HUES6 (cell line): ENCODE data around the gene RECQL5.

ENCODE experiments used
- H3K27ac ChIP-seq: 2 replicates; pipeline ENCODE4 v1.7.0; 2013; ENCODE audit warnings: low read depth, mild to moderate bottlenecking, low read length, inconsistent platforms
- H3K27me3 ChIP-seq: 2 replicates; pipeline ENCODE4 v1.6.1; 2013; ENCODE audit warnings: low read length; ENCODE audit not compliant: control insufficient read depth, insufficient read depth
- H3K36me3 ChIP-seq: 2 replicates; pipeline ENCODE4 v1.6.1; 2013; ENCODE audit warnings: low read length; ENCODE audit not compliant: control insufficient read depth, insufficient read depth
- H3K4me1 ChIP-seq: 2 replicates; pipeline ENCODE4 v1.6.1; 2013; ENCODE audit warnings: low read length; ENCODE audit not compliant: control insufficient read depth, insufficient read depth
- H3K4me3 ChIP-seq: 2 replicates; pipeline ENCODE4 v1.5.1; 2013; ENCODE audit warnings: low read depth, low read length
- H3K9ac ChIP-seq: one replicate; pipeline ENCODE4 v1.6.1; 2013; ENCODE audit warnings: mild to moderate bottlenecking, low read length
- H3K9me3 ChIP-seq: 2 replicates; pipeline ENCODE4 v1.6.1; 2013; ENCODE audit warnings: low read depth, low read length; ENCODE audit not compliant: control insufficient read depth, insufficient read depth

The RECQL5 gene

GRCh38 chr17:75624021-75624420, 42.9 kb downstream of the RECQL5 start:
- Histone ChIP-seq H3K27ac (no peak overlapping the region), H3K36me3 (peaks cover 22% of the 10 kb centered on the region), H3K27me3 (no peaks in the 10 kb centered on the region), H3K9ac (no peak overlapping the region), H3K4me3 (no peak overlapping the region), H3K4me1 (no peaks in the 10 kb centered on the region), H3K9me3 (no peaks in the 10 kb centered on the region)

GRCh38 chr17:75623386-75623785, 43.6 kb downstream of the RECQL5 start:
- Histone ChIP-seq H3K27ac (no peak overlapping the region), H3K4me3 (no peak overlapping the region), H3K9me3 (no peaks in the 10 kb centered on the region), H3K9ac (no peak overlapping the region), H3K4me1 (no peaks in the 10 kb centered on the region), H3K36me3 (peaks cover 22% of the 10 kb centered on the region), H3K27me3 (no peaks in the 10 kb centered on the region)

DNA sequence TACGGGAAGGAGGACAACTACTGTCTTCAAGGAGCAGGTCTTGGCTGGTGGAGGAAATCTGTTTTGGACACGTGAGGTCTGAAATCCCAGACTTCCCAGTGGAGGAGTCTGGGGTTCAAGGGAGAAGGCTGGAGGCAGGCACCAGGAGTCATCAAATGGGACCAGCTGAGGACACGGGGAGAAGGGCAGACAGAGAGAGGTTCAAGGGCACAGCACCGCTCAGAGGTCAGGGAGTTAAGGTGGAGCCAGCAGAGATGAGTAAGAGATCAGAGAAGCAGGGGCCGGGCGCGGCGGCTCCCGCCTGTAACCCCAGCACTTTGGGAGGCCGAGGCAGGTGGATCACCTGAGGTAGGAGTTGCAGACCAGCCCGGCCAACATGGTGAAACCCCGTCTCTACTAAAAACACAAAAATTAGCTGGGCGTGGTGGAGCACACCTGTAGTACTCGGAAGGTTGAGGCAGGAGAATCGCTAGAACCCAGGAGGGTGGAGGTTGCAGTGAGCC, 44.1 kb downstream of the RECQL5 start:
- no peaks in the 10 kb centered on the region for H3K4me1 ChIP-seq
- no peak overlapping the region for H3K4me3 ChIP-seq
- H3K36me3 ChIP-seq = peaks cover 17% of the 10 kb centered on the region
- no peak overlapping the region for H3K27ac ChIP-seq
- no peak overlapping the region for H3K9ac ChIP-seq
- no peaks in the 10 kb centered on the region for H3K9me3 ChIP-seq
- H3K27me3 ChIP-seq = no peaks in the 10 kb centered on the region

DNA sequence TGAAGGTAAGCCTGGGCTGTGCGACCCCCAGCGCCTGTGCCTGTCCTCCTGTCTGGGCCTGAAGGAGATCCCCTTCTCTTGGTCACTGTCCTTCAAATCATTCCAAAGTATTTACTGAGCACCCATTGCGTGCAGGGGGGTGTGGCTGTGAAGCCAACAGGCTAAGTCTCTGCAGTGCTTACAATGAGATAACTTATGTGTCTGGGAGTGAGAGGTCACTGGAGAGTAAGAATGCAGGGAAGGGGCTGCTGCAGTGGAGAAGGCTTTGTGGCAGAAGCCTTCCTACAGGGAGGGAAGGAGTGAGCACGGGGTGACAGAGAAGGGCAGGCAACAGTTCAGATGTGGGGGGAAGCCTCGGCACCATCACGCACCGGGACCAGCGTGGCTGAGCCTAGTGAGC, 44.9 kb downstream of the RECQL5 start:
- Histone ChIP-seq H3K9me3 (no peaks in the 10 kb centered on the region), H3K9ac (no peak overlapping the region)

DNA sequence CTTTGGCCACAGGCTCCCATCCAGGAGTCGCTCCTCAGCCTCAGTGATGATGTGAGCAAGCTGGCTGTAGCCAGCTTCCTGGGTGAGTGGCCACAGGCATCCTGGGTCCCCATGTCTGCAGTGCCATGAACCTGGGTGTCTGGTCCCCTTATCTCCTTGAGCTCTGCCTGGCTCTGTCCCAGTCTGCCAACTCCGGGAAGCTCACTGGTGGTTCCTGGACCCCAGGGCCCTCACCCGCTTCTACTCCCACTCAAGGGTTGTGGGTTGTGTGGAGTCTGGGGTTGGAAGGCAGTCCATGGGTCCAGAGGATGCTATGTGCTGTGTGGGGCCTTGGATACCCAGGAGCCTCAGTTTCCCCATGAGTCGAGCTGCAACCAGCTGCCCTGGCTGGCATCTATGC, 45.5 kb downstream of the RECQL5 start:
- H3K4me1 ChIP-seq = no peaks in the 10 kb centered on the region
- peaks cover 8% of the 10 kb centered on the region; the same call in 1 of the 2 replicates for H3K36me3 ChIP-seq
- no peaks in the 10 kb centered on the region for H3K27me3 ChIP-seq

More for the DNA sequence above, 44.9 kb downstream of the RECQL5 start:
- Histone ChIP-seq H3K27ac (no peak overlapping the region), H3K36me3 (peaks cover 13% of the 10 kb centered on the region; the same call in 1 of the 2 replicates), H3K27me3 (no peaks in the 10 kb centered on the region), H3K4me3 (no peak overlapping the region), H3K4me1 (no peaks in the 10 kb centered on the region)

GRCh38 chr17:75619506-75620431, 47.2 kb downstream of the RECQL5 start:
- Histone ChIP-seq H3K27ac (no peak overlapping the region), H3K9ac (no peak overlapping the region)

More for the DNA sequence above, 45.5 kb downstream of the RECQL5 start:
- Histone ChIP-seq H3K27ac (no peak overlapping the region), H3K4me3 (no peak overlapping the region), H3K9me3 (no peaks in the 10 kb centered on the region), H3K9ac (no peak overlapping the region)

GRCh38 chr17:75617675-75618074, 49.3 kb downstream of the RECQL5 start:
- Histone ChIP-seq H3K27me3 (no peaks in the 10 kb centered on the region), H3K9ac (no peak overlapping the region), H3K36me3 (no peaks in the 10 kb centered on the region; the same call in 1 of the 2 replicates), H3K4me1 (no peaks in the 10 kb centered on the region), H3K4me3 (no peak overlapping the region), H3K27ac (no peak overlapping the region), H3K9me3 (no peaks in the 10 kb centered on the region)

More at GRCh38 chr17:75619506-75620431, 47.2 kb downstream of the RECQL5 start:
- no peaks in the 10 kb centered on the region for H3K27me3 ChIP-seq
- H3K4me1 ChIP-seq = no peaks in the 10 kb centered on the region
- no peaks in the 10 kb centered on the region; the same call in 1 of the 2 replicates for H3K36me3 ChIP-seq
- no peaks in the 10 kb centered on the region for H3K9me3 ChIP-seq
- no peak overlapping the region for H3K4me3 ChIP-seq

DNA sequence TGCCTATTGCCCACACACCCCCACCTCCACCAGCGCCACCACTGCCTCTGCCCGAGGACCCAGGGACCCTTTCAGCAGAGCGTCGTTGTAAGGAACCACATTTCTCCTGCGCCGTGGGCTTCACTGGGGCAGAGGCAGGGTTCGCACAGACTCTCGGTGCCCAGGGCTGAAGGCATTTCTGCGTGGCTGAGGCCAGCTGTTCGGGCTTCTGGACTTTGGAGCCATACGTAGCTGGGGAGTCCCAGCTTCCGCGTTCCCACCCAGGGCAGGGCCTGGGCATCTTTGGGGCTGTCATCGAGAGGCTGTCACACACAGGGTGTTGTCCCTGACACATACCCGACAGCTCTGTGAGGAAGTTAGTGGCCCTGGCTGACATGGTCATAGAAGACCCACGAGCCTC, 49.7 kb downstream of the RECQL5 start:
- Histone ChIP-seq H3K27ac (no peak overlapping the region), H3K9me3 (no peaks in the 10 kb centered on the region), H3K4me3 (no peak overlapping the region), H3K4me1 (no peaks in the 10 kb centered on the region), H3K9ac (no peak overlapping the region), H3K27me3 (no peaks in the 10 kb centered on the region), H3K36me3 (no peaks in the 10 kb centered on the region; the same call in 1 of the 2 replicates)

DNA sequence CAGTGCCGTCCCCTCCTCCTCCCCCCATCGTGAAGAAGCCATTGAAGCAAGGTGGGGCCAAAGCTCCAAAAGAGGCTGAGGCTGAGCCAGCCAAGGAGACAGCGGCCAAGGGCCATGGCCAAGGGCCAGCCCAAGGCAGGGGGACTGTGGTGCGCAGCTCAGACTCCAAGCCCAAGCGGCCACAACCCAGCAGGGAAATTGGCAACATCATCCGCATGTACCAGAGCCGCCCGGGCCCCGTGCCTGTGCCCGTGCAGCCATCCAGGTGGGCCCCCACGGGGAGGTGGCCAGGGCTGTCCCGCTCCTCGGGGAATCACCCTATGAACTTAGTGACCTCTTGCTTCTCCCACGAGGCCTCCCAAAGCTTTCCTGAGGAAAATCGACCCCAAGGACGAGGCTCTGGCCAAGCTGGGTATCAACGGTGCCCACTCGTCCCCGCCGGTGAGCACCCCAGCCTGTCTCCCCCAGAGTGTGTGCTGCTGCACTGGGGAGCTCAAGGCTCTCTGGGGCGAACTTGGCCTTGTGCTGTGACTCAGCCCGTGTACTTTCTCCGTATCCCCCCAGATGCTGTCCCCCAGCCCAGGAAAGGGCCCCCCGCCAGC, 50.3 kb downstream of the RECQL5 start:
- no peaks in the 10 kb centered on the region for H3K9me3 ChIP-seq
- H3K36me3 ChIP-seq = no peaks in the 10 kb centered on the region; the same call in 1 of the 2 replicates
- H3K27ac ChIP-seq = no peak overlapping the region
- H3K27me3 ChIP-seq = no peaks in the 10 kb centered on the region
- no peaks in the 10 kb centered on the region for H3K4me1 ChIP-seq
- H3K9ac ChIP-seq = no peak overlapping the region
- H3K4me3 ChIP-seq = no peak overlapping the region

- Histone ChIP-seq H3K4me1 (no peaks in the 10 kb centered on the region), H3K27ac (no peak overlapping the region), H3K36me3 (no peaks in the 10 kb centered on the region; the same call in 1 of the 2 replicates), H3K4me3 (no peak overlapping the region), H3K9ac (no peak overlapping the region), H3K27me3 (no peaks in the 10 kb centered on the region), H3K9me3 (no peaks in the 10 kb centered on the region)
Measured at GRCh38 chr17:75615301-75615700, 51.7 kb downstream of the RECQL5 start.
